Raji (cell line): Measurements from ENCODE around the gene IMMP2L.

Experiments
- POLR2A ChIP-seq: IDR thresholded peaks from 2 replicates; pipeline ENCODE4 v1.6.1; 2011; ENCODE audit warnings: low read depth, low read length, control low read depth; ENCODE audit not compliant: insufficient read depth

The IMMP2L gene

GRCh38 chr7:110867771-110868170, 694.5 kb downstream of the IMMP2L start:
- no peak for TF ChIP-seq POLR2A

GRCh38 chr7:110863258-110863657, 699.0 kb downstream of the IMMP2L start:
- TF ChIP-seq POLR2A: no peak

- TF ChIP-seq POLR2A: no peak
Measured at GRCh38 chr7:110861163-110861562, 701.1 kb downstream of the IMMP2L start.

- no peak for TF ChIP-seq POLR2A
Measured at GRCh38 chr7:110857106-110857505, 705.2 kb downstream of the IMMP2L start.

GRCh38 chr7:110856704-110857103, 705.6 kb downstream of the IMMP2L start:
- no peak for TF ChIP-seq POLR2A

GRCh38 chr7:110854651-110855050, 707.6 kb downstream of the IMMP2L start:
- no peak for TF ChIP-seq POLR2A

GRCh38 chr7:110854166-110854565, 708.1 kb downstream of the IMMP2L start:
- TF ChIP-seq POLR2A: no peak

- no peak for TF ChIP-seq POLR2A
Measured at GRCh38 chr7:110853263-110853662, 709.0 kb downstream of the IMMP2L start.

GRCh38 chr7:110852156-110852940, 709.9 kb downstream of the IMMP2L start:
- TF ChIP-seq POLR2A: no peak

- TF ChIP-seq POLR2A: no peak
Measured at GRCh38 chr7:110850224-110850623, 712.1 kb downstream of the IMMP2L start.

- no peak for TF ChIP-seq POLR2A
Measured at GRCh38 chr7:110842796-110843195, 719.5 kb downstream of the IMMP2L start.

- no peak for TF ChIP-seq POLR2A
Measured at GRCh38 chr7:110841840-110842545, 720.3 kb downstream of the IMMP2L start.

- no peak for TF ChIP-seq POLR2A
Measured at GRCh38 chr7:110839866-110840265, 722.4 kb downstream of the IMMP2L start.

GRCh38 chr7:110835849-110836248, 726.4 kb downstream of the IMMP2L start:
- no peak for TF ChIP-seq POLR2A

GRCh38 chr7:110835218-110835617, 727.1 kb downstream of the IMMP2L start:
- TF ChIP-seq POLR2A: no peak

GRCh38 chr7:110831419-110831818, 730.9 kb downstream of the IMMP2L start:
- TF ChIP-seq POLR2A: no peak

- TF ChIP-seq POLR2A: no peak
Measured at GRCh38 chr7:110830778-110831177, 731.5 kb downstream of the IMMP2L start.

- TF ChIP-seq POLR2A: no peak
Measured at GRCh38 chr7:110827936-110828335, 734.4 kb downstream of the IMMP2L start.
